ENCODE results near the gene EDIL3.

The EDIL3 gene, protein sequence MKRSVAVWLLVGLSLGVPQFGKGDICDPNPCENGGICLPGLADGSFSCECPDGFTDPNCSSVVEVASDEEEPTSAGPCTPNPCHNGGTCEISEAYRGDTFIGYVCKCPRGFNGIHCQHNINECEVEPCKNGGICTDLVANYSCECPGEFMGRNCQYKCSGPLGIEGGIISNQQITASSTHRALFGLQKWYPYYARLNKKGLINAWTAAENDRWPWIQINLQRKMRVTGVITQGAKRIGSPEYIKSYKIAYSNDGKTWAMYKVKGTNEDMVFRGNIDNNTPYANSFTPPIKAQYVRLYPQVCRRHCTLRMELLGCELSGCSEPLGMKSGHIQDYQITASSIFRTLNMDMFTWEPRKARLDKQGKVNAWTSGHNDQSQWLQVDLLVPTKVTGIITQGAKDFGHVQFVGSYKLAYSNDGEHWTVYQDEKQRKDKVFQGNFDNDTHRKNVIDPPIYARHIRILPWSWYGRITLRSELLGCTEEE

DNA sequence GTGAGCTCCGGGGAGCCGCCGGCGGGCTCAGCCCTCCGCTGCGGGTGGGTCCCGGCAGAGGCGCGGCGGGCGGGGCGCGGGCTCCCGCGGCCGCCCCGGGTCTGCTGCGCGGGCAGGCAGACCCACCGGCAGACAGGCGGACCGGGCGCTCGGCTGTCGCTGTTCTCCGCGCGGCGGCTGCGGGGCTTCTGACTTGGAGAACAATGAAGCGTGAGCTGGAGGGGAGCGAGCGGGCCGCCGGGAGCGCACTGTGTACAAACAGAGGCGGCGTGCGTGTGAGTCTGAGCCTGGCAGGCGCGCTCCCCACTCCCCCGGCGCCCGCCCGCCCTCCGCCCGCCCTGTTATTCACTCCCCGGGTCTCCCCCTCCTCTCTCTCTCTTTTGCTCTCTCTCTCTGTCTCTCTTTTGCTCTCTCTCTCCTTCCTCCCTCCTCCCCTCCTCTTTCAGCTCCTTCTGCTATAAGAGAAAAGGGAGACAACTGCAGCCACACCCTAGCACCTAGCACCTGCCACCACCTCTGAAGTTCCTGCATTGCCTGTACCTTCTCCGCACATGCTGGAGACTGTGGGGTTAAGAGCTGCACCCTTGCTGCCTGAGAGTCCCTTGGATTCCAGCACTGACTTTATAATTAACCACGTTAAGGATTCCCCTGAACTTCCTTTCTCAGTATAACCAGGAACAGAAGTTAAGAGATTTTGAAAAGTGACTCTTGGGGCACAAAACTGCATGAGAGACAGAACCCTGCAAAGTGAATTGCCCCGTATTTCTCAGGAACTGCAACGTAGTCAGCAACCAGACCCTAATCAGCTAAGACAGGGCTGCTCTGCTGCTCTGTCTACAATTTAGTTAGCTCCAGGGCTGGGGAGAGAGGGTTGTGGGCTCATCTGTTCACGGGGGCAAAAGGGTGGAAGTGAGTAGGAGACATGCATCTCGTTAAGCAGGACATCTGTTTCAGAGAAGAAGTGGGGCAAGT lies at the start of gene EDIL3:
EDIL3 (minus strand) TSS at position 277 of the 972 bp plus-strand sequence. CDS start 506 bp downstream, outside the sequence.
- TF ChIP-seq, protein P1, sequence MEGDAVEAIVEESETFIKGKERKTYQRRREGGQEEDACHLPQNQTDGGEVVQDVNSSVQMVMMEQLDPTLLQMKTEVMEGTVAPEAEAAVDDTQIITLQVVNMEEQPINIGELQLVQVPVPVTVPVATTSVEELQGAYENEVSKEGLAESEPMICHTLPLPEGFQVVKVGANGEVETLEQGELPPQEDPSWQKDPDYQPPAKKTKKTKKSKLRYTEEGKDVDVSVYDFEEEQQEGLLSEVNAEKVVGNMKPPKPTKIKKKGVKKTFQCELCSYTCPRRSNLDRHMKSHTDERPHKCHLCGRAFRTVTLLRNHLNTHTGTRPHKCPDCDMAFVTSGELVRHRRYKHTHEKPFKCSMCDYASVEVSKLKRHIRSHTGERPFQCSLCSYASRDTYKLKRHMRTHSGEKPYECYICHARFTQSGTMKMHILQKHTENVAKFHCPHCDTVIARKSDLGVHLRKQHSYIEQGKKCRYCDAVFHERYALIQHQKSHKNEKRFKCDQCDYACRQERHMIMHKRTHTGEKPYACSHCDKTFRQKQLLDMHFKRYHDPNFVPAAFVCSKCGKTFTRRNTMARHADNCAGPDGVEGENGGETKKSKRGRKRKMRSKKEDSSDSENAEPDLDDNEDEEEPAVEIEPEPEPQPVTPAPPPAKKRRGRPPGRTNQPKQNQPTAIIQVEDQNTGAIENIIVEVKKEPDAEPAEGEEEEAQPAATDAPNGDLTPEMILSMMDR (IDR thresholded peaks at IDR 0.05; ENCODE audit: insufficient read depth, low read depth, low read length, missing control alignments): no peak
- peak; percentile 49 for DNase-seq (ENCODE audit: low read depth)
- H3K4me3 ChIP-seq (ENCODE audit: low read length): peak within 1 kb of the TSS; percentile 59

DNA sequence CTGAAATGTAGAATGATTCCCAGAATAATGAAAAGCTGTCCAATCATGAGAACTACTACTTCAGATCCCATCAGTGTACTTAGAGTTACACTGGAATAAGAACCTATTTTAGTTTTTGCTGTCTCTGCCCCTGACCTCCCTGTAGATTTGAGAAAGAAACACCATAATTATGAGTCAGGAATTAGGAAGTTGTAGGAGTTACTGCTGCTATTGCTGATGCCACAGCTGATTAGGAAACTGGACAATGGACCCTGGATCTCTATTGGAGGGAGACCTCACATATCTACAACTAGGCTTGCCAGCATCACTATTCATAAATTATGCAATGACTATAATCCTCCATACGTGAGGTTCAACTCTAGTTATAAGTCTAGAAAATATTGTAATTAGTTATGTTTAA lies 48.8 kb upstream of the EDIL3 start:
- no peak for DNase-seq (ENCODE audit: low read depth)
- H3K4me3 ChIP-seq (ENCODE audit: low read length): no peak overlapping the region
- TF ChIP-seq, protein P1 (IDR thresholded peaks at IDR 0.05; ENCODE audit: insufficient read depth, low read depth, low read length, missing control alignments): no peak

DNA sequence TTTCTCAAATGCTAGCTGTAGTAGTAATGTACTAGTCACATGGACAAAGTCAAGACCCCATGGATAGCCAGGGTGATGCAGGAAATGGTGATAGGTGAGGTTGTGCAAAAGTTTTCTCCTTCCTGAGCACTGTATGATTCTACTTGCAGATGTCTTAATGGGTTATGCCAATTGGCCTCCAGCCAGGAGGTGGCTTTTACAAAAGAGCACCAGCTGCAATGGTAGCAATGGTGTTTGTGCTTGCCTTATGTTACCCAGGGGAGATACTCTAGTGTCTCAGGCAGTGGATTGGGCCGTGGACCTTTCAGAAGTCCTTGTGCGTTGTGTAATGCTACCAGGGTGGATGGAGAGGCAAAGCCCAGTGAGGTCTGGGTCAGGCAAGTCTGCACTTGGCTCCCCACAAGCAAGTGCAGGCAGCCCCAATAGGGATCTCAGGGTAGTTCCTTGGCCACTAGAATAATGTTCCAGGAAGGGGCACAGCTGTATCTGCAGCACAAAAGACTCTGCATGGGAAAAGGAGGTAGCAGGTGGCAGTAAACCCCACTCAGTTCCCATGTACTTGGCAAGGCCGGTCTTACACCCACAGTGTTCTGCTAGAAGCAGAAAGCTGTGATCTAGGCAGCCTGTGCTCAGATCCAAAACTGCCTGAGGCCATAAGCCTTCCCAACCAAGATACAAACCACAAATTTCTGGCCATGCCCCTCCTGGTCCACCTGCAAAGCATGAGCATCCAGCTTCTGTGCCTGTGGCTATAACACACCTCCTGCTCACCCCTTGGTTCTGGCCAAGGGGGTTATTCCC lies 46.4 kb upstream of the EDIL3 start:
- DNase-seq (ENCODE audit: low read depth): peak; percentile 50
- TF ChIP-seq, protein P1 (IDR thresholded peaks at IDR 0.05; ENCODE audit: insufficient read depth, low read depth, low read length, missing control alignments): no peak
- H3K4me3 ChIP-seq (ENCODE audit: low read length): no peak overlapping the region

DNA sequence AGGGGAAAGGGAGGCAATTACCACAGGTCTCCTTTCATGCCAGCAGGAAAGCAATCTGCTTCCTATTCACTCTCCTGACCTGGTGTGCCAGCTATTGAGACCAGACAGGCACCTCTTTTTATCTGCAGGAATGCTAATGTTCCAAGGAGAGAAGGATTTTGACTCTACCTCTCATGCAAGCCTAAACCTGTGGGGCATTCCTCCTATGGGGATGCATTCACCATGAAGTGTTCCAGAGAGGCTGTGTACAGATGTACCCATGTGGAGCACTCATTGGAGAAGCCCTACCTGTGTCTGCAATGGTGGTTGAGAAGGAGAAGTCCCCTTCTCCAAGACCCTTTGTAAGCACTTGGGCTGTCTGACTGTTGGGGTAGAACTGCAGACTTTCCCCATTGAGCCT lies 45.4 kb upstream of the EDIL3 start:
- peak; percentile 60 for DNase-seq (ENCODE audit: low read depth)

DNA sequence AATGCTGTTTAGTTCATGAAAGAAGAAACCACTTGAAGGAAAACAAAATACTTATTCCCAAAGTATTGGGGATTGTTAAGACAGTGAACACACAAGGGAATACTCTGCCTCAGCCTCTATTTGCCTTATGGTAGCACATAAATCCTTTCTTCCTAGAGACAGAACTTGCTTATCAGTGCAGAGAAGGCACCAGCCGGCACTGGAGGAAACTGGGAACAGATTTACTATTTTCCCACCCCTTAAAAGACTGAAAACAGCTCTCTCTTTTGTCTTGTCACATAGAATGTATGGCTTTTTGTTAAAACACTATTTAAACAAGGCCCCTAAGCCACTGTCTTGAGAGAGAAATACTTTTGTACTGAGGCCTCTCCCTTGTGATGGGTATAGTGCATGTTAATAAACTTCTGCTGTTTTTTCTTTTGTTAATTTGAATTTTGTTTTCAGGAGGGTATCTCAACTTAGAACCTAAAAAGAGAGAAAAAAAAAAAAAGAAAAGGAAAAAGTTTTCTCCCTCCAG lies 40.7 kb upstream of the EDIL3 start:
- DNase-seq (ENCODE audit: low read depth): no peak
- no peak overlapping the region for H3K4me3 ChIP-seq (ENCODE audit: low read length)
- TF ChIP-seq, protein P1 (IDR thresholded peaks at IDR 0.05; ENCODE audit: insufficient read depth, low read depth, low read length, missing control alignments): no peak

More for the DNA sequence above, 45.4 kb upstream of the EDIL3 start:
- no peak overlapping the region for H3K4me3 ChIP-seq (ENCODE audit: low read length)
- TF ChIP-seq, protein P1 (IDR thresholded peaks at IDR 0.05; ENCODE audit: insufficient read depth, low read depth, low read length, missing control alignments): no peak

DNA sequence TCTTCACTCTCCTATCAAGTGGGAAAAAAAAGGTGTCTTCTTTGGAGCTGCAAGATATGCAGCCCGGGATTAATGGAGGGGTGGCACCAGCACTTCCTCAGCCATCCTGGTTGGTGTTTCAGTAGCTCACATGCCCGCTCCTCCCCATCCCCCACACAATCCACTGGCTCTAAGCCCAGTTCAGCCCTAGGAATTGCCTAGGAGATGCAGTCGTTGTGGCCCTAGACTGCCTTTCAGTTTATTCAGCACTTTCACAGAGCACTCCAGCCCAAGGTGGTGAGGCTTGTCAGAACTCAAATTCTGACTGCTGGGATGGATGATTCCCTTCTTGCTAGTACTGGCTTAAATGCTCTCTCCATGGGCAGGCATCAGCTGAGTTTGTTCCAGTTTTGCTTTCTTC lies 35.1 kb upstream of the EDIL3 start:
- DNase-seq (ENCODE audit: low read depth): no peak
- H3K4me3 ChIP-seq (ENCODE audit: low read length): no peak overlapping the region
- TF ChIP-seq, protein P1 (IDR thresholded peaks at IDR 0.05; ENCODE audit: insufficient read depth, low read depth, low read length, missing control alignments): no peak
